A673 (cell line): Measurements from ENCODE around the gene RNF26. TPM values are rescaled to one million over a fixed set of nuclear protein-coding genes. Genes with fewer than 3 reads are reported as not detected.

Experiments used
- Bru-seq: library from RNA; stranded (reverse); fragments of 400-500 nt; gene quantifications from one replicate; lab custom pipeline; 2021; lab: Mats Ljungman, UMichigan
- BruChase-seq, 2 experiments: library from RNA; stranded (reverse); fragments of 400-500 nt; gene quantifications; one replicate each; lab custom pipeline; 2021; lab: Mats Ljungman, UMichigan
- BruUV-seq: library from RNA; stranded (reverse); fragments of 400-500 nt; replicated peaks from 2 replicates; lab custom pipeline; 2021; lab: Mats Ljungman, UMichigan
- CTCF ChIA-PET: fragments of 300-600 bp; sonication (Branson Sonifier 250); formaldehyde crosslinking; loops from one replicate; lab custom pipeline; 2022; ENCODE audit warnings: antibody characterized with exemption; lab: Charles Lee
- POLR2A ChIA-PET: fragments of 300-600 bp; sonication (Branson Sonifier 250); formaldehyde crosslinking; loops from one replicate; lab custom pipeline; 2022; ENCODE audit warnings: antibody characterized with exemption; ENCODE audit not compliant: low non-redundant PET; lab: Charles Lee
- DNase-seq: peaks from one replicate; pipeline ENCODE4 v3.0.0-alpha.2; 2015; ENCODE audit warnings: low spot score
- H3K27ac ChIP-seq: fragments of 200-600 bp; sonication (generic); 2 replicates; pipeline ENCODE4 v1.5.1; 2016; ENCODE audit warnings: mixed run types, low read depth, mild to moderate bottlenecking, mixed read lengths, antibody characterized with exemption, low read length; ENCODE audit not compliant: poor library complexity, severe bottlenecking
- H3K27me3 ChIP-seq: fragments of 200-600 bp; sonication (generic); replicated peaks from 2 replicates; pipeline ENCODE4 v1.6.1; 2017; ENCODE audit warnings: mixed run types, low read depth, mild to moderate bottlenecking, mixed read lengths, antibody characterized with exemption, low read length; ENCODE audit not compliant: insufficient read depth, poor library complexity
- H3K36me3 ChIP-seq: fragments of 200-600 bp; sonication (generic); 2 replicates; pipeline ENCODE4 v1.6.1; 2016; ENCODE audit warnings: mixed run types, mild to moderate bottlenecking, mixed read lengths, antibody characterized with exemption, low read length; ENCODE audit not compliant: insufficient read depth, poor library complexity, severe bottlenecking
- H3K4me1 ChIP-seq: fragments of 200-600 bp; sonication (generic); 2 replicates; pipeline ENCODE4 v1.6.1; 2017; ENCODE audit warnings: mixed run types, mild to moderate bottlenecking, mixed read lengths, antibody characterized with exemption, low read length; ENCODE audit not compliant: insufficient read depth, poor library complexity, severe bottlenecking
- H3K4me3 ChIP-seq: fragments of 200-600 bp; sonication (generic); 2 replicates; pipeline ENCODE4 v1.5.1; 2016; ENCODE audit warnings: low read depth, mixed run types, mild to moderate bottlenecking, mixed read lengths, low read length; ENCODE audit not compliant: poor library complexity, severe bottlenecking
- H3K9me3 ChIP-seq: fragments of 200-600 bp; sonication (generic); 2 replicates; pipeline ENCODE4 v1.6.1; 2016; ENCODE audit warnings: mixed run types, low read depth, mild to moderate bottlenecking, mixed read lengths, antibody characterized with exemption, low read length; ENCODE audit not compliant: poor library complexity, severe bottlenecking
- CTCF ChIP-seq: fragments of 300-800, 200-600 bp; sonication (generic); conservative IDR thresholded peaks from 2 replicates; pipeline ENCODE4 v1.5.1; 2017; ENCODE audit warnings: low read depth, mild to moderate bottlenecking, antibody characterized with exemption, low read length, moderate library complexity, mixed read lengths
- EZH2 ChIP-seq: fragments of 200-600 bp; sonication (generic); IDR thresholded peaks from 2 replicates; pipeline ENCODE4 v1.6.1; 2017; ENCODE audit warnings: borderline replicate concordance, low read depth, mild to moderate bottlenecking, mixed read lengths, antibody characterized with exemption, low read length; ENCODE audit not compliant: poor library complexity, severe bottlenecking
- intact Hi-C: fragments of 100-400 bp; cut with micrococcal nuclease; formaldehyde crosslinking; loops from one replicate; pipeline ENCODE4 v1.10.0; 2022; ENCODE audit not compliant: unreplicated experiment
- long read RNA-seq: library from polyadenylated mRNA; stranded (forward); transcript quantifications from one replicate; pipeline ENCODE4 v2.0.0, GENCODE V29; 2022
- total RNA-seq: library from RNA; stranded (reverse); gene quantifications from 2 replicates; pipeline ENCODE4 v1.2.3, GENCODE V29; 2021

The RNF26 gene
- total RNA-seq = 81.3 and 89.3 TPM in 2 replicates
- percentile 80 among the genes with signal in this experiment for Bru-seq, nascent RNA
- percentile 97 among the genes with signal in this experiment for BruChase-seq, experiment 1, labeled RNA remaining after a 2-hour chase
- percentile 97 among the genes with signal in this experiment for BruChase-seq, experiment 2, labeled RNA remaining after a 6-hour chase
- long read RNA-seq, transcript RNF26-201 (1 exons, 2,787 nt) = major isoform, 367 of 367 reads
- long read RNA-seq, partial matches to known transcripts = 0 of 367 reads
- long read RNA-seq, other reads (novel, unspliced or antisense) = 0 of 367 reads

- Histone ChIP-seq H3K9me3 (no peaks in the 10 kb centered on the region), H3K4me3 (peak within 1 kb of the TSS; percentile 76), H3K36me3 (peaks cover 12% of the 10 kb centered on the region), H3K4me1 (peaks cover 39% of the 10 kb centered on the region), H3K27ac (peak within 1 kb of the TSS; percentile 91), H3K27me3 (no peaks in the 10 kb centered on the region)
- intact Hi-C loops = loop anchor here (10.0 kb wide), 1 partner anchor 430 kb away; no protein-coding TSS in a partner anchor
- DNase-seq = peak; percentile 100
- ChIA-PET POLR2A (interaction anchor here (0.6 to 1.0 kb wide), 3 partner anchors 12 to 30 kb away, joined by 3 to 4 read pairs (median 3); no protein-coding TSS in a partner anchor), CTCF (interaction anchor here (0.6 to 1.3 kb wide), 2 partner anchors 22 to 1001 kb away, joined by 5 to 9 read pairs; no protein-coding TSS in a partner anchor)
- TF ChIP-seq CTCF (no peak), EZH2 (no peak)
- BruUV-seq = TSS peak; percentile 69
Measured at GRCh38 chr11:119334174-119334930, at the start of gene RNF26. Gene RNF26, plus strand, starts transcription at chr11:119334527. Its CDS starts 596 bp downstream, at chr11:119335123.

- intact Hi-C loops = no loop called here
- CTCF ChIA-PET = interaction anchor here (1.3 kb wide), 1 partner anchor 79 kb away, joined by 7 read pairs; the partner anchor contains the start of gene CBL
- Histone ChIP-seq H3K27me3 (no peaks in the 10 kb centered on the region), H3K4me1 (no peaks in the 10 kb centered on the region), H3K4me3 (no peak overlapping the region), H3K36me3 (peaks cover 12% of the 10 kb centered on the region), H3K9me3 (no peaks in the 10 kb centered on the region), H3K27ac (no peak overlapping the region)
- TF ChIP-seq EZH2 (no peak), CTCF (no peak)
- POLR2A ChIA-PET = no interaction called here
- BruUV-seq = no TSS peak
- no peak for DNase-seq
Measured at GRCh38 chr11:119285431-119285830, 48.9 kb upstream of the RNF26 start.

GRCh38 chr11:119288219-119288618 lies 46.1 kb upstream of the RNF26 start:
- no peaks in the 10 kb centered on the region for H3K27me3 ChIP-seq
- peaks cover 8% of the 10 kb centered on the region for H3K9me3 ChIP-seq
- ChIA-PET CTCF (no interaction called here), POLR2A (no interaction called here)
- TF ChIP-seq EZH2 (no peak), CTCF (no peak)
- DNase-seq = no peak
- H3K36me3 ChIP-seq = peaks cover 16% of the 10 kb centered on the region
- H3K27ac ChIP-seq = no peak overlapping the region
- intact Hi-C loops = no loop called here
- H3K4me3 ChIP-seq = no peak overlapping the region
- no peaks in the 10 kb centered on the region for H3K4me1 ChIP-seq
- BruUV-seq = no TSS peak
